ENCODE results near the gene ENTPD6.

The ENTPD6 gene

GRCh38 chr20:25209911-25210310 is 14.4 kb downstream of the ENTPD6 start:
- no peak for DNase-seq

- DNase-seq = no peak
These were observed 15.8 kb downstream of the ENTPD6 start for GRCh38 chr20:25211273-25211672.

GRCh38 chr20:25212242-25212641 is 16.7 kb downstream of the ENTPD6 start:
- no peak for DNase-seq

- DNase-seq = no peak
These were observed 18.3 kb downstream of the ENTPD6 start for GRCh38 chr20:25213566-25214425.

- DNase-seq = no peak
These were observed 18.9 kb downstream of the ENTPD6 start for GRCh38 chr20:25214426-25214790.

DNA sequence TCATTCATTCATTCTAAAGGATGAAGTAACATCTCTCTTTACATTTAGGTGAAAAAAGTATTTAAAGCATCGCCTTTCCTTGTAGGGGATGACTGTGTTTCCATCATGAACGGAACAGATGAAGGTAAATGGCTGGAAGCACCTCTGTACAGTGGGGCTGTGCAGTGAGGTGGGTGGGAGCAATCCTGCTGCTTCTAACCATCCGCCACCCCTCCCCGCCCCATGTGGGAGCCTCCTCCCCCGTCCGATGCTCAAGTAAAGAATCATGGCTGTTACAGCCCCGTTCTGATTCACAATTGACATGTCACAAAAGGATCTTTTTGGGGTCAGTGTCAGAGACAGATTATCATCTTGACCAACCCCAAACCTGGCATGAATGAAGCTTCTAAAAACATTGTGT is 19.3 kb downstream of the ENTPD6 start:
- no peak for DNase-seq

- DNase-seq = no peak
These were observed 20.0 kb downstream of the ENTPD6 start for GRCh38 chr20:25215521-25215920.

GRCh38 chr20:25216199-25216945 is 20.9 kb downstream of the ENTPD6 start:
- no peak for DNase-seq

DNA sequence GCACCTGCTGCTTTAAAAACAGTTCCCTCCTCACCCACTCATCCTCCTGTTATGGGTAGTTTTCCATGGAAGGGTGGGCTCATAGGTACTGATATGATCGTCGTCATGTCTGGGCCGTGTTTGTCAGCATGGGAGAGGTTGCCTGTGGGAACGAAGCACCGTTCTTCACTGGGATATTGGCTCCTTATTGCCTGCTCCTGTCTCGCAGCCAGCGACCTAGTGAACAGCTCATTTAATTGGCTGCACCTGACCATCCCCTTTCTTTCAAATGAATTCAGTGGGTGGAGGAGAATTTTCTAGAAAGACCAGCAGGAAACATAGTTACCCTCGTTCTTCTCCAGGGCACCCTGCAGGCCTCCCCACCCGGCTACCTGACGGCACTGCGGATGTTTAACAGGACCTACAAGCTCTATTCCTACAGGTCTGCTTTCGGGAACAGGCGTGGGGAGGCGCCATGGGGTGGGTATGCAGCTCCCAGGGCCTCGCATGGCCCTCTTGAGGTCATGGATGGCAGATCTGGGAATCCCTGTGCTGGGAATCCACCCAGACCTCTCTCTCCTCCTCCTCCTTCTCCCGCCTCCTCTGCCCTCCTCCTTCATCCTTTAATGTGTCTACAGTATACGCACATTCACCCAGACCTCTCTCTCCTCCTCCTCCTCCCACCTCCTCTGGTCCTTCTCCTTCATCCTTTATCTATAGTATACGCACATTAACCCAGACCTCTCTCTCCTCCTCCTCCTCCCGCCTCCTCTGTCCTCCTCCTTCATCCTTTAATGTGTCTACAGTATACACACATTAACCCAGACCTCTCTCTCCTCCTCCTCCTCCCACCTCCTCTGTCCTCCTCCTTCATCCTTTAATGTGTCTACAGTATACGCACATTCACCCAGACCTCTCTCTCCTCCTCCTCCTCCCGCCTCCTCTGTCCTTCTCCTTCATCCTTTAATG is 21.9 kb downstream of the ENTPD6 start:
- DNase-seq = no peak

GRCh38 chr20:25218109-25218486 is 22.6 kb downstream of the ENTPD6 start:
- no peak for DNase-seq

DNA sequence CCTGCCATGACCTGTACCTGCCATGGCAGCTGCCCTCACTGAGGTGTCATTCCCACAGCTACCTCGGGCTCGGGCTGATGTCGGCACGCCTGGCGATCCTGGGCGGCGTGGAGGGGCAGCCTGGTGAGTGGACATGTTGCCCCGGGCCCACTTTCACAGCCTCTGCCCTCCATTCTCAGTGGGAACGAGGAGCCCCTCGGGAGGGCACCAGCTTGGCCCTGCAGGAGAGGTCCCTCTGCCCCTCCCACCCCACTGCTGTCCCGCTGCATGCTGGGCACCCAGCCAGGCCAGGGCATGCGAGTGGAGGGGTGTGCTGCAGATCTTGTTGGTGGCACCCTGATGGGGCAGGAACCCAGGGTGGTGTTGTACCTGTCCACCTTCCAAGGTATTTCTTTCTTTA is 23.0 kb downstream of the ENTPD6 start:
- DNase-seq = no peak

DNA sequence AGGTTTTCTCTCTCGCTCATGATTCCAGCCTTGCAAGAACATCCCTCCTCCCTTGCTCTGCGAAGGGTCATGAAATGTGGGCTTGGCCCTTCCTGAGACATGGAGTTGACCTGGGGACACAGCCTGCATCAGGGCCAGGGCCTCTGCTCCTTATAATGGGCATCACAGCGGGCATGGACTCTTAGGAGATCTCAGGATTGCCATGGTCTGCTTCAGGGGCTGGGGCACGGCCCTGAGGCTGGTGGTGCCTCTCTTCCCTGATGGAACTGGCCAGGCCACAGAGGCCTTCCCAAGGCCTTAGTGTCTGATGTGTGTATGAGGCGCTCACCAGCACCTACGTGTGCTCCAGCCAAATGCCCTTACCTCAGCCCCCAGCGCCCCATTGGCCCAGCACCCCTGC is 23.9 kb downstream of the ENTPD6 start:
- DNase-seq = no peak

GRCh38 chr20:25220021-25220730 is 24.7 kb downstream of the ENTPD6 start:
- no peak for DNase-seq

GRCh38 chr20:25220810-25221591 is 25.5 kb downstream of the ENTPD6 start:
- DNase-seq = no peak

- no peak for DNase-seq
These were observed 26.3 kb downstream of the ENTPD6 start for GRCh38 chr20:25221592-25222460.

- DNase-seq = no peak
These were observed 27.1 kb downstream of the ENTPD6 start for GRCh38 chr20:25222461-25223178.

- no peak for DNase-seq
These were observed 27.7 kb downstream of the ENTPD6 start for GRCh38 chr20:25223179-25223661.

DNA sequence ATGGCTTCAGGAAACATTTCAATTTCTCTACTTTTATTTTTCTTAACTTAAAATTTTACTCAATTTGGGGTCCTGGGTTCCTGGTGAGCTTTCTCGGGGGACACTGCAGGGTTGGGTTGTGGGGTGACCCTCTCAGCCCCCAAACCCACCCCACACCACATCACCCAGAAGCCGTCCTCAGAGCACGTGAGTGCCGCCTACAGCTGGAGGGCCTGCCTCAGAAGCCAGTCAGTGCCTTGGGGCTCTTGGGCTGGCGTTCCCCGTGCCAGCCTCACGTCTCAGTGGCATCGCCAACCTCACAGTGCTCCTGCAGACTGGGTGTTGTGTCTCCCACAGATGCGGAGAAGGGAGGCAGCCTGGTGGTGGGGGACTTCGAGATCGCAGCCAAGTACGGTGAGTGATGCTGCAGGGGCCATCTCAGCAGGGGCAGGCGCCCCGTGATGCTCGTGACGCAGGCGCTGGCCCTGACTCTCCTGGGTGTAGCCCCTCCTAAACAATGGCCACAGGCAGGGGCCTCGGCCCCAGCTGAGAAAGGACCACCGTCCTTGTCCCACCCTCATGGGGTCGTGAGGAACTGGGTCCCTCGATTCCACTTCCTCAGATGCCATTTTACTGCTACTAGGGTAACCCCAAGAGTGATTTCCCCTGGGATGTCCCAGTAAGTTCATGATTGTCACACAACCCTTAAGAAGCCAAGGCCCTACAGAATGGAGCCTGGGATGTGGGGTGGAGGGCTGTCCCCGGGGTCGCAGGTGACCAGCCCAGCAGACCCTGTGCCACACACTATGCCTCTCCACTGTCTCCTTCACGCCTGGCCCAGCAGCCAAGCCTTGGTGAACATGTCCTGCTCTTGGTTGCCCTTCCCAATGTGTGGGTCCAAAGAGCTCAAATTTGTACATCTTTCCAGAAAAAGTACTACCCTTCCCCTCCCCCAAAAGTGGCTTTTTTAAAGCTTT is 28.5 kb downstream of the ENTPD6 start:
- no peak for DNase-seq

DNA sequence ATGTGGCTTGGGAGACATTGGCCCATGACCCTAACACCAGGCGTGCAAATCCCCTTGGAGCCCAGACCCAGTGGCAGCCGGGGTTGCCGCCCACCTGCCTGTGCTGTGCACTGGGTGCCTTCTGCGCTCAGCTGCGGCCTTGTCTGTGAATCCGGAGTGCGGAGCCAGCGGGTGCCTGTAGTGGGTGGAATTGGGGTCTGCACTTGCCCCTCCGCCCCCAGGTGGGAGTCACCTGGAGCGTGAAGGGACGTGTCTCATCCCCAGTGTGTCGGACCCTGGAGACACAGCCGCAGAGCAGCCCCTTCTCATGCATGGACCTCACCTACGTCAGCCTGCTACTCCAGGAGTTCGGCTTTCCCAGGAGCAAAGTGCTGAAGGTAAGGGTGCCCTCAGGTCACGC is 29.4 kb downstream of the ENTPD6 start:
- no peak for DNase-seq

Data from NCI-H187 treated with DMSO at 0.1 percent for 48 hours (cell line).